ENCODE measurements around the gene CASP3. TPM values are rescaled to one million over a fixed set of nuclear protein-coding genes. Genes with fewer than 3 reads are reported as not detected.

The CASP3 gene
- 106 and 122 TPM in 2 replicates for total RNA-seq
- 39.5 TPM for polyA plus RNA-seq (2012)

DNA sequence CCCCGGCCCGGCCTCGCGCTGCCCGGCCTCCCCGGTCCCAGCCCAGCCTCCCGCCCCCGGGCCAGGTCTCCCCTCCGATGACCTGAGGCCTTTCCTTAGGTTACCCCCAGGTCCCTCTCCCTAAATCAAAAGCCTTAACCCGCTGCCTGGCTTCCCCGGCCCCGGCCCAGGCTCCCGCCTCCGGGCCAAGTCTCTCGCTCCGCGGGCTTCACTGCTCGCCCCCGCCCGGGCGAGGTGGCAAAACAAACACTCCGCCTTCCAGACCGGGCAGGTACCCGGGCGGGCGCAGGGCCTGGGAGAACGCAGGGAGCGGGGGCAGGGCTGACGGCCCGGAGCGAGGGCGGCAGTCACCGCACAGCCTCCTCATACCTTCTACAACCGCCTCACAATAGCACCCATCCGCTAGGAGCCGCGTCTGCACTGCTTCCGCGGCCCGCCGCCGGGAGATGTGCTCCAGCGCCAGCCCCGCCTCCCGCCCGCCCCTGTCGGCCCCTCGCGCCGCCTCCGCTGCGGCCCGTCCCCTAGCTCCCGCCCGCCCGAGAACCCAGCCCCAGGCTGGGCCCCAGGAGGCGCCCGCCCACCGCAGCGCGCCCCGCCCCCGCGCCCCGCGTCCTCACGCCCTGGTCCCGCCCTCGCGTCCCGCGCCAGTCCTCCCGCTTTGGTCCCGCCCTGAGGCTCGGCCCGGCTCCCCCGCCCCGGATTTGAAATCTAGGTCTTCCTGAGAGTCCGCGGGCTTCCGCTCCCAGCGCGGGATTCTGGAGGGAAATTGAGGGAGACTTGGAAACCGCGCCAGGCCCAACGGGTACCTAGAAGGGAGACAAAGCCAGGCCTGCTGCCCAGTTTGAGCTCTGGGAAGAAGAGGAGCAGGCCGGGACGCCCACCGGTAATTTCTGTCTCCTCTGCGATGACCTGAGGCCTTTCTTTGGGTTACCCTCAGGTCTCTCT, at the start of gene CASP3, which contains the start of gene PRIMPOL:
CASP3 (minus strand) TSS at position 422 of the 945 bp plus-strand sequence. CDS start 10,994 bp downstream, outside the sequence.
PRIMPOL (plus strand) TSS at position 713 of the 945 bp plus-strand sequence. CDS start 7,403 bp downstream, outside the sequence.
- peak; percentile 97 for DNase-seq (ENCODE audit: low read depth)

DNA sequence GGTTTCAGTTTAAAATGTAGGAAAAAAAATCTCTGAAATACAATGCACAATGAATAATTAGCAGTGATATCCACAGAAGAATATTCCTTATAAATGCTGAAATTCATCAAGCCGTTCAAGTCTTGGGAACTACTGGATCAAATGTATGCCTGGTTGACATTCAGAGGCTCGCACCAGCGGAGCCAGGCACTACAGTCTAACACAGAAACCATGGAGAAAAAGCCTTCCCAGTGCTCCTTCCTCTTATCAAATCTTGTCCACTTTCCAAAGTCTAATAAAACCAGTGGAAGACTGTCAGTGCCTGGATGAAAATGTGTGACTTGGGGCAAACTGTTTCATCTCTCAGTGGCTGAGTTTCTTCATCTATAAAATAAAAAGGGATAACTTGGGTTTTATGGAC, 48.7 kb upstream of the CASP3 start:
- DNase-seq (ENCODE audit: low read depth) = no peak

GRCh38 chr4:184695178-184695896, 46.1 kb upstream of the CASP3 start:
- DNase-seq (ENCODE audit: low read depth) = peak; percentile 61

DNA sequence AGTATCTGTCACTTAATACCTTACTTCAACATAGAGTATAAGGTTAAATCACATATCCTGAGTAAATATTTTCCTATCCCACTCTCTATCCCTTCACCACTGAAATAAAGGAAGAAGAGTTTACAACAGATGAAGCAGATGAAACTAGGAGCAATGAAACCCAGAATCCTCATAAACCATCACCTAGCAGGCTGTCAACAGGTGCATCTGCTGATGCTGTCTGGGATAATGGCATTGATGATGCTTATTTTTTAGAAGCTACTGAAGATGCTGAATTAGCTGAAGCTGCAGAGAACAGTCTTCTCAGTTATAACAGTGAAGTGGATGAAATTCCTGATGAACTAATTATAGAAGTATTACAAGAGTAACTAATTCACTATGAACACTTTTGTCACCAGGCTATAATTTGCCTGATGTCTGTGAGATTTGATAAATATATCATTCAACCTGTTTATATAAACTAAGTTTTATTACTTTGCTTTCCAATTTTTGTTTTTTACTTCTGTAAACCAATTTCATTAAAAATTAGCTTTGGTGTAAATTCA, 45.2 kb upstream of the CASP3 start:
- DNase-seq (ENCODE audit: low read depth) = no peak

DNA sequence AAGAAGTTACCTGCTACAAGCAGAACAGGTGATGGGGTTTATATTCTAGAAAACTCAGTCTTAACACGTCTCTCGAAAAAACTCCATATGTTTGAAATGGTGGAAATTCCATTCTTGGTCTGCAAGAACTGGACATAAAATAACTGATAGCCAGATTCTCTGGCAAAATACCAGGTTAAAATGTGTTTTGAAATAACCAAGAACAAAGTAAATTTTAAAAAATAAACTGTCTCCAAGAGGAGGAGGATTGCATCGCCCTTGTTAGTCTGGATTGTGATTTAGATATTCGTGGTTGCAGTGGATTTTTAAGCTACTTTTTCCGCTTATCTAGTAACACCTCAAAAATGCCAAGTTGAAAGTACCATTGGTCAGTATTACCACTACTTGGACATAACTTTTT, 43.8 kb upstream of the CASP3 start:
- DNase-seq (ENCODE audit: low read depth) = no peak

GRCh38 chr4:184689681-184690080, 40.4 kb upstream of the CASP3 start:
- no peak for DNase-seq (ENCODE audit: low read depth)

DNA sequence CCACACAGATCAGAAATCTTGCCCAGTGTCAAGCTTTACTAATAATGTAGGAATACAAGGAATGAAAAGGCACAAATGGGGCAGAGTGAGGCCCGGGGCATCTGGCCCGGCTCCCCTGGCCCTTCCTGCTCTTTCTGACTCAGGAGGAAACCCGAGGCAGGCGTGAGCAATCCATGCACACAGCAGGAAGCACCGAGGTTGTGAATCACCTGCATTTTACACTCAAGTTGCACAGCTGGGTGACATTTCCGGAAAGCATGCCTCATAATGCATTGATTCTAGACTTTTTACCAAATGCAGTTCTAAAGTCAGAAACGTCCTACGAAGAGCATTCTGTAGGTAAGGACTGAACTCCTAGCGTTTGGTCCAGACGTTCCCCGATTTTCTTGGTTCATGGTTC, 39.2 kb upstream of the CASP3 start:
- DNase-seq (ENCODE audit: low read depth) = peak; percentile 30

- DNase-seq (ENCODE audit: low read depth) = no peak
Observed at GRCh38 chr4:184688005-184688404, 38.8 kb upstream of the CASP3 start.

GRCh38 chr4:184684491-184685189, 35.4 kb upstream of the CASP3 start:
- peak; percentile 65 for DNase-seq (ENCODE audit: low read depth)

DNA sequence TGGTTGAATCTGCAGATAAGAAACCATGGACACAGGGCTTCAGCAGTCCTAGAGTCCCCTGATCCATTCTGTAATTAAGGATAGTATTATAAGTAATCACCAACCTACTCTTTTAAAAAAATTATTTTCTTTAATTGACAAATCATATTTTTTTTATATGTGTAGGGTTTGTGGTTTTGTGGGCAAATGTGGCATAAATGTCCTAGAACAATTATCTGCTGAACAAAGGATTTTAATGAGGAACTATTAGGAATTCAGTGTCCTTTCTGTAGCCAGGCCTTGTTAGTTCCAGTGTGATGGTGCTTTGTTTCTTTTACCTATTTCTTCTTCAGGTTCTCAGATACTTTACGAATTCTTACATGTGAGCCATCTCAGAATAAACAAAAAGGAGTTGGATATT, 32.7 kb upstream of the CASP3 start:
- DNase-seq (ENCODE audit: low read depth) = no peak

DNA sequence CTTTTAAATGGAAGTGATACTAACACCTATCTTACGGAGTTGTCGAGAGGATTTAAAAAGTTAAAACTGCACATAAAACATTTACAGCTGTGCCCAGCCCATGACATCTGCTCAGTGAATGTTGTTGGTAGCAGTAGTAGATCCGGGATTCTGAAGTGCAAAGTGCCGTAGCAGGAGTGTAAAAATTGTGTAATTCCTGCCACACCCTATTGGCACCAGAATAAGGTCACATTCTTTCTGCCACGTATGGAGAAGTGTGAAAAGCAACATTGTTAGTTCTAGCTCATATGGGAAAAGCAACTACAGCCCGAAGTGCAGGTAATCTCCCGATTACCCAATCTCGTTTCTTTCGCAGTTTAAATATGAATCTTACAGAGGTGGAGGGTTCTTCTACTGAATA, 31.5 kb upstream of the CASP3 start:
- no peak for DNase-seq (ENCODE audit: low read depth)

- no peak for DNase-seq (ENCODE audit: low read depth)
Observed at GRCh38 chr4:184675821-184676492, 26.7 kb upstream of the CASP3 start.

DNA sequence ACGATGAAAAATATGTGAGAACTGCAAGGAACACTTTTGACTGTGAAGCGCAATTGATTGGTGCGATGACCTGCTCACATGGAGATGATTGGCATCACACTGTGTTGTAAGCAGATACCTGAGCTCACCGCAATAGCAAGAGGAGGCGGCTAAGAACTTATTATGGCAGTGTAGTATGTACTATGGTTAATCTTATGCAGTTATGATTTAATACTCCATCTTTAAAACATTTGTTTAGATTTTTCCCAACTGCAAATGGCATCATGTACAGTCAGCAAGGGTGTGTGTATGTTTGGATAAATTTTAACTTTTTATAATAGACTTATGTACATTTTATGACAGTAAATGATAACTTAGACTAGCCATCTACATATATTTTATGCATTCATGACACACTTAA, 25.8 kb upstream of the CASP3 start:
- no peak for DNase-seq (ENCODE audit: low read depth)

DNA sequence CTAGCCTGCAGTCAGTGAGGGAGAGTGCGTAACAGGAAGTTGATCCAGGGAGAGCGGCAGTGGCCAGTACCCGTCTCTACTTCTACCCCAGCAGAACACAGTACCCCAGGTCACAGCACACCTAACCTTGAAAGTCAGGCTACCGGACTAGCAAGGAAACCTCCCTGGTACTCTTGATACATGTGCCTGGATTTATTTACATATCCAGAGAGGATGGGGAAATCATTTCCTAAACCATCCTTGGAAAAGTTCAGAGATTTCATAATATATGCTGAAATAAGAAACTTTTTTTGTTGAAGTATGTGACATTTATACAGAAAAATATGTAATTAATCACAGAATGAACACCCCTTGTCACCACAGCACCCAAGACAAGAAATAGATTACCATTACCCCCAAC, 24.8 kb upstream of the CASP3 start:
- DNase-seq (ENCODE audit: low read depth) = no peak

DNA sequence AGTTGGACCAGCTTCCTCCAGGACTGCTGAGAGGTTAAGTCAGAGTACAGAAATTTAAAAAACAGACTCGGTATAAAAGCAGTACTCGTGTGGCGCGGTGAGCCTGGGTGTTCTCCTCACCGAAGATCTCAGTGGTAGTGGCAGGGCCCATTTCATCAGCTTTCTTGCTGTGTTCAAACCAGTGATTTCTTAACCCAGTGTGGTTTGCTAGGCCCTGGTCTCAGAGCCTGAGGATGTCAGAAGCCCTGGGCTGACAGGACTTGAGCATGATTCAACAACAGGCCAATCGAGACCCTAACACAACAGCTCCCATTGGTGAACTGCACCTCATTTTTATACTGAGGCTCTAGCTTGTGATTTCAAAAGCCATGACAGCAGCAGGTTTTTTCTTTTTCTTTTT, 23.5 kb upstream of the CASP3 start:
- DNase-seq (ENCODE audit: low read depth) = no peak

DNA sequence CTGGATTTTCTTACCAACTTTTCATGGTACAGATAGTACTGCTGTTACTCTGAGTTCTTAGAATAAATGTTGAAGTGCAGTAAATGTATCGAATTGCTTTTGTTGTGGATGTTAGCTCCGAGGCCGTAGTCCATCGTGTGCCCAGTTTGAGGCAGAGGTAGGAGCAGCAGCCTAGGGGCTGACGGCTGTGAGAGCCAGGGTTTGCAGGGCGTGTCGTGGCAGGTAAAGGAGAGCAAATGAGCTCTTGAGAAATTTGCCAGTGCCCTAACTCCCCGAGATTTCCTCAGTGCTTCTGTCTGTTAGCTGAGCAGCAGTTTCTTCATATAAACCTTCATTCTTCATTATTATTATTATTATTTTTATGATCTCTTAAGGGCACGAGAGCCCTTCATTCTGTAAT, 21.9 kb upstream of the CASP3 start:
- DNase-seq (ENCODE audit: low read depth) = no peak

- no peak for DNase-seq (ENCODE audit: low read depth)
Observed at GRCh38 chr4:184669251-184669650, 20.0 kb upstream of the CASP3 start.

- no peak for DNase-seq (ENCODE audit: low read depth)
Observed at GRCh38 chr4:184668511-184669114, 19.4 kb upstream of the CASP3 start.

DNA sequence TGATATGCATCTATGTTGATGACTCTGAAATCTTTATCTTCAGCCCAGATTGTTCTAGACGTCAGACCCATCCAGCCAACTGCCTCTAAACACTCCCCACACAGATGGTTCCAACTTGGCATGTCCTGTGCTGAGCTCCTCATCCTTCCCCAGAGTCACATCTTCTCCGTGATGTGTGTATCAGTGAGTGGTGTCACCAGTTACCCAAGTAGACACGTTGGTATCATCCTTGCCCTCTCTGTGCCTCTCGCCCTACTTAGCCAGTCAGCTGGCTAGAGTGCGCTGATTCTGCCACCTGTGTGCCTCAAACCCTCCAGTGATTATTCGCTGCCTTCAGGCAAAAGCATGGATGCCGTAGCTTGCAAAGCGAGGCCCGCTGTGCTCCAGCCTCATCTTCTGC, 18.8 kb upstream of the CASP3 start:
- no peak for DNase-seq (ENCODE audit: low read depth)

DNA sequence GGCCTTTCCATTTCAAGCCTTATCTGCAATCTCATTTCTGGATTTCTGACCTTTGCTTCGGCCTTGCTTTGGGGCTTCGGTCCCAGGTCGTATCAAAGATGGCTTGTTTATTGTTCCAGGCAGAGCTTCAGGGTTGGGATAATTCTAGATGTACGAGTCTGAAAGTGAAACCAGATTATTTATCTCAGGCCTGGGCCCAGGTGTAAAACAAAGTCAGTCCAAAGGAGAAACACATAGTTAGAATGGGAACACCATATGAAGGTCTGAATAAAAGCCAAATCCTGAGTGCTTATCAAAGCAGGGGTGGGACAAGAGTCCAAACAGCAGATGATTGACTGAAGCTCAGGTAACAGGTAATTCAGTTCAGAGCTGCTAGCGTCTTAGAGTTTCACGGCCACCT, 17.4 kb upstream of the CASP3 start:
- DNase-seq (ENCODE audit: low read depth) = no peak

All from myocyte (in vitro differentiated cells).